Keratinocyte (primary cell): ENCODE data around the gene ZBTB32. TPM values are rescaled to one million over a fixed set of nuclear protein-coding genes. Genes with fewer than 3 reads are reported as not detected.

Experiments used
- DNase-seq: peaks from one replicate; pipeline ENCODE4 v3.0.0-alpha.2; 2011; ENCODE audit warnings: low read depth, missing footprints, low spot score
- FAIRE-seq: peaks from 2 replicates; lab custom pipeline; 2011; peaks lifted over from hg19 to GRCh38; lab: Jason Lieb, UNC
- H2AFZ ChIP-seq: 2 replicates; pipeline ENCODE4 v1.6.0; 2012; ENCODE audit warnings: low read length, control low read depth, inconsistent platforms; ENCODE audit not compliant: control insufficient read depth
- H3K27ac ChIP-seq: 2 replicates; pipeline ENCODE4 v1.5.1; 2011; ENCODE audit warnings: low read length; ENCODE audit not compliant: control insufficient read depth, insufficient read depth
- H3K27me3 ChIP-seq: 3 replicates; pipeline ENCODE4 v1.6.0; 2011; ENCODE audit warnings: low read length; ENCODE audit not compliant: control insufficient read depth, insufficient read depth; ENCODE audit errors: extremely low read depth
- H3K36me3 ChIP-seq, 2 experiments: 2 replicates in 1 of 2; 3 replicates in 1 of 2; pipeline ENCODE4 v1.5.1; 2011; ENCODE audit warnings: low read length in 2 of 2, mild to moderate bottlenecking in 1 of 2; ENCODE audit not compliant: control insufficient read depth in 2 of 2, insufficient read depth in 2 of 2; ENCODE audit errors: extremely low read depth in 1 of 2
- H3K4me1 ChIP-seq: 3 replicates; pipeline ENCODE4 v1.5.1; 2011; ENCODE audit warnings: low read length; ENCODE audit not compliant: control insufficient read depth, insufficient read depth; ENCODE audit errors: extremely low read depth
- H3K4me2 ChIP-seq: 3 replicates; pipeline ENCODE4 v1.6.0; 2011; ENCODE audit warnings: low read depth, low read length; ENCODE audit not compliant: control insufficient read depth, insufficient read depth; ENCODE audit errors: extremely low read depth
- H3K4me3 ChIP-seq, 3 experiments: fragments of 200-600 bp in 1 of 3; sonication (generic) in 1 of 3; 2 replicates in 2 of 3; 3 replicates in 1 of 3; pipeline ENCODE4 v1.5.1; 2011 to 2016; ENCODE audit warnings: low read length in 3 of 3, mild to moderate bottlenecking in 3 of 3, control low read depth in 2 of 3, inconsistent platforms in 1 of 3, low read depth in 1 of 3, mixed read lengths in 1 of 3, mixed run types in 1 of 3, moderate library complexity in 1 of 3; ENCODE audit not compliant: control insufficient read depth in 2 of 3, insufficient read depth in 2 of 3; ENCODE audit errors: extremely low read depth in 1 of 3
- H3K79me2 ChIP-seq: 2 replicates; pipeline ENCODE4 v1.6.0; 2012; ENCODE audit warnings: low read length; ENCODE audit not compliant: control insufficient read depth, insufficient read depth
- H3K9ac ChIP-seq: 3 replicates; pipeline ENCODE4 v1.6.0; 2011; ENCODE audit warnings: low read length; ENCODE audit not compliant: control insufficient read depth, insufficient read depth; ENCODE audit errors: extremely low read depth
- H3K9me1 ChIP-seq: 3 replicates; pipeline ENCODE4 v1.6.0; 2011; ENCODE audit warnings: low read length; ENCODE audit not compliant: control insufficient read depth, insufficient read depth; ENCODE audit errors: extremely low read depth
- H3K9me3 ChIP-seq: 2 replicates; pipeline ENCODE4 v1.5.1; 2012; ENCODE audit warnings: low read depth, low read length; ENCODE audit not compliant: control insufficient read depth
- H4K20me1 ChIP-seq: 3 replicates; pipeline ENCODE4 v1.6.0; 2011; ENCODE audit warnings: low read length; ENCODE audit not compliant: control insufficient read depth, insufficient read depth; ENCODE audit errors: extremely low read depth
- EZH2 ChIP-seq: IDR thresholded peaks from one replicate; pipeline ENCODE4 v1.6.1; 2012; ENCODE audit warnings: inconsistent platforms, mild to moderate bottlenecking, low read length, moderate library complexity
- dilution Hi-C: fragments of 300-500 bp; cut with MboI; formaldehyde crosslinking; loops from one replicate; pipeline ENCODE4 v1.7.0; 2020; ENCODE audit warnings: low sequenced_read_pairs; ENCODE audit not compliant: extremely low pct_ligation_motif_present
- polyA plus RNA-seq, 5 experiments: library from polyadenylated mRNA; depleted of rRNA in 3 of 5; stranded (reverse) in 3 of 5; stranded (forward) in 1 of 5; unstranded in 1 of 5; fragments of >200 nt; gene quantifications; 1 replicate in 1 of 5; 2 replicates in 3 of 5; 3 replicates in 1 of 5; pipeline versions ENCODE4 v1.2.1 to v1.2.3, GENCODE V29; 2011 to 2012; ENCODE audit warnings: missing spikeins in 2 of 5, low read depth in 1 of 5, low replicate concordance in 1 of 5
- TF ChIP-seq, protein P1 (sequence below), 3 experiments: IDR thresholded peaks in 1 of 3; conservative IDR thresholded peaks in 1 of 3; optimal IDR thresholded peaks in 1 of 3; 2 replicates in 2 of 3; 3 replicates in 1 of 3; pipeline versions ENCODE3 to v1.5.1; 2011; ENCODE audit warnings: low read length in 3 of 3, mild to moderate bottlenecking in 3 of 3, moderate library complexity in 2 of 3, control low read depth in 1 of 3, inconsistent platforms in 1 of 3; ENCODE audit not compliant: insufficient read depth in 2 of 3; ENCODE audit errors: extremely low read depth in 1 of 3

Gene ZBTB32
- polyA plus RNA-seq, 1 donor (not counting 4 experiments of a cell fraction or from before 2014, with no cell fraction given): not detected

DNA sequence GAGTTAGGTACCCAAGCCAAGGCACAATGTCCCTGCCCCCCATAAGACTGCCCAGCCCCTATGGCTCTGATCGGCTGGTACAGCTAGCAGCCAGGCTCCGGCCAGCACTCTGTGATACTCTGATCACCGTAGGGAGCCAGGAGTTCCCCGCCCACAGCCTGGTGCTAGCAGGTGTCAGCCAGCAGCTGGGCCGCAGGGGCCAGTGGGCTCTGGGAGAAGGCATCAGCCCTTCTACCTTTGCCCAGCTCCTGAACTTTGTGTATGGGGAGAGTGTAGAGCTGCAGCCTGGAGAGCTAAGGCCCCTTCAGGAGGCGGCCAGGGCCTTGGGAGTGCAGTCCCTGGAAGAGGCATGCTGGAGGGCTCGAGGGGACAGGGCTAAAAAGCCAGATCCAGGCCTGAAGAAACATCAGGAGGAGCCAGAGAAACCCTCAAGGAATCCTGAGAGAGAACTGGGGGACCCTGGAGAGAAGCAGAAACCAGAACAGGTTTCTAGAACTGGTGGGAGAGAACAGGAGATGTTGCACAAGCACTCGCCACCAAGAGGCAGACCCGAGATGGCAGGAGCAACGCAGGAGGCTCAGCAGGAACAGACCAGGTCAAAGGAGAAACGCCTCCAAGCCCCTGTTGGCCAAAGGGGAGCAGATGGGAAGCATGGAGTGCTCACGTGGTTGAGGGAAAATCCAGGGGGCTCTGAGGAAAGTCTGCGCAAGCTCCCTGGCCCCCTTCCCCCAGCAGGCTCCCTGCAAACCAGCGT is 10.4 kb downstream of the ZBTB32 start:
- H3K27me3 ChIP-seq: no peaks in the 10 kb centered on the region
- no peak overlapping the region for H3K9ac ChIP-seq
- H3K4me1 ChIP-seq: peaks cover 29% of the 10 kb centered on the region
- dilution Hi-C loops: no loop called here
- no peaks in the 10 kb centered on the region for H3K9me3 ChIP-seq
- no peak overlapping the region for H3K4me2 ChIP-seq
- H3K27ac ChIP-seq: no peak overlapping the region
- no peaks in the 10 kb centered on the region for H3K9me1 ChIP-seq
- H3K79me2 ChIP-seq: peaks cover 17% of the 10 kb centered on the region
- H2AFZ ChIP-seq: no peak overlapping the region
- FAIRE-seq: no peak
- peaks cover 0 to 5% of the 10 kb centered on the region in 2 experiments for H3K36me3 ChIP-seq
- TF ChIP-seq EZH2: no peak
- TF ChIP-seq, protein P1, sequence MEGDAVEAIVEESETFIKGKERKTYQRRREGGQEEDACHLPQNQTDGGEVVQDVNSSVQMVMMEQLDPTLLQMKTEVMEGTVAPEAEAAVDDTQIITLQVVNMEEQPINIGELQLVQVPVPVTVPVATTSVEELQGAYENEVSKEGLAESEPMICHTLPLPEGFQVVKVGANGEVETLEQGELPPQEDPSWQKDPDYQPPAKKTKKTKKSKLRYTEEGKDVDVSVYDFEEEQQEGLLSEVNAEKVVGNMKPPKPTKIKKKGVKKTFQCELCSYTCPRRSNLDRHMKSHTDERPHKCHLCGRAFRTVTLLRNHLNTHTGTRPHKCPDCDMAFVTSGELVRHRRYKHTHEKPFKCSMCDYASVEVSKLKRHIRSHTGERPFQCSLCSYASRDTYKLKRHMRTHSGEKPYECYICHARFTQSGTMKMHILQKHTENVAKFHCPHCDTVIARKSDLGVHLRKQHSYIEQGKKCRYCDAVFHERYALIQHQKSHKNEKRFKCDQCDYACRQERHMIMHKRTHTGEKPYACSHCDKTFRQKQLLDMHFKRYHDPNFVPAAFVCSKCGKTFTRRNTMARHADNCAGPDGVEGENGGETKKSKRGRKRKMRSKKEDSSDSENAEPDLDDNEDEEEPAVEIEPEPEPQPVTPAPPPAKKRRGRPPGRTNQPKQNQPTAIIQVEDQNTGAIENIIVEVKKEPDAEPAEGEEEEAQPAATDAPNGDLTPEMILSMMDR (optimal IDR thresholded peaks at IDR 0.05 in 1 of 3, IDR thresholded peaks at IDR 0.05 in 1 of 3, conservative IDR thresholded peaks at IDR 0.05 in 1 of 3; ENCODE audit: extremely low read depth in 1 of 3, insufficient read depth in 2 of 3, low read length in 3 of 3): no peak
- no peak for DNase-seq
- no peak overlapping the region for H3K4me3 ChIP-seq
- no peaks in the 10 kb centered on the region for H4K20me1 ChIP-seq

- Histone ChIP-seq H3K27ac (no peak overlapping the region), H3K4me2 (peak overlapping the region; percentile 96)
- FAIRE-seq: no peak
Measured at GRCh38 chr19:35715355-35715809, 11.0 kb downstream of the ZBTB32 start.

More at GRCh38 chr19:35715355-35715809, 11.0 kb downstream of the ZBTB32 start:
- H3K9me3 ChIP-seq: no peaks in the 10 kb centered on the region
- TF ChIP-seq, protein P1 (optimal IDR thresholded peaks at IDR 0.05 in 1 of 3, IDR thresholded peaks at IDR 0.05 in 1 of 3, conservative IDR thresholded peaks at IDR 0.05 in 1 of 3; ENCODE audit: extremely low read depth in 1 of 3, insufficient read depth in 2 of 3, low read length in 3 of 3): no peak
- no peak for TF ChIP-seq EZH2
- H3K4me1 ChIP-seq: peaks cover 29% of the 10 kb centered on the region
- peaks cover 2 to 7% of the 10 kb centered on the region in 2 experiments for H3K36me3 ChIP-seq
- H2AFZ ChIP-seq: no peak overlapping the region
- no peak for DNase-seq
- no peaks in the 10 kb centered on the region for H3K27me3 ChIP-seq
- dilution Hi-C loops: no loop called here
- H3K9me1 ChIP-seq: no peaks in the 10 kb centered on the region
- H3K4me3 ChIP-seq: no peak overlapping the region
- peaks cover 23% of the 10 kb centered on the region for H3K79me2 ChIP-seq
- no peak overlapping the region for H3K9ac ChIP-seq
- H4K20me1 ChIP-seq: no peaks in the 10 kb centered on the region
